Testis (tissue), 3 donors: ENCODE measurements around the gene MAPKBP1. TPM values are rescaled to one million over a fixed set of nuclear protein-coding genes. Genes with fewer than 3 reads are reported as not detected.

Source experiments
- DNase-seq: peaks from one replicate; pipeline ENCODE4 v3.0.0-alpha.2; 2019
- H3K27ac ChIP-seq, 2 donors: fragments of 200-600 bp; sonication (generic); one replicate each; pipeline ENCODE4 v1.5.1; 2019
- H3K27me3 ChIP-seq: fragments of 200-600 bp; sonication (generic); one replicate; pipeline ENCODE4 v1.5.1; 2019
- H3K36me3 ChIP-seq: fragments of 200-600 bp; sonication (generic); one replicate; pipeline ENCODE4 v1.5.1; 2017; ENCODE audit warnings: low read depth; ENCODE audit errors: missing control alignments
- H3K4me1 ChIP-seq: fragments of 200-600 bp; sonication (generic); one replicate; pipeline ENCODE4 v1.5.1; 2019
- H3K4me3 ChIP-seq, 2 donors: fragments of 200-600 bp; sonication (generic); one replicate each; pipeline ENCODE4 v1.5.1; 2017 to 2019
- H3K9me3 ChIP-seq: fragments of 200-600 bp; sonication (generic); one replicate; pipeline ENCODE4 v1.5.1; 2017
- POLR2A ChIP-seq: fragments of 450-650 bp; IDR thresholded peaks from one replicate; pipeline ENCODE4 v1.6.1; 2017; ENCODE audit warnings: antibody characterized with exemption, mild to moderate bottlenecking, moderate library complexity
- WGBS, 2 donors: methylation state at CpG; one replicate each; pipeline ENCODE4 v1.1.5; 2018; 5-methylcytosine and 5-hydroxymethylcytosine counted together
- intact Hi-C: fragments of 100-400 bp; cut with DNase I; formaldehyde crosslinking; loops from one replicate; pipeline ENCODE4 v1.15.1; 2023; ENCODE audit warnings: low total_unique reads
- polyA plus RNA-seq: library from polyadenylated mRNA; stranded (reverse); fragments of 350-450 nt; fragmentation: Illumina TruSeq; extraction: RNeasy Lipid Tissue Mini Kit (QIAGEN cat#74804); gene quantifications from one replicate; pipeline ENCODE4 v1.2.3, GENCODE V29; 2014; ENCODE audit warnings: low read depth, low replicate concordance; ENCODE audit not compliant: insufficient read depth
- total RNA-seq, 2 donors: library from RNA; depleted of rRNA; stranded (reverse); fragments of >200 nt; gene quantifications; one replicate each; pipeline ENCODE4 v1.2.3, GENCODE V29; 2016
- TF ChIP-seq, protein P1 (sequence below), 3 experiments: fragments of 450-650 bp in 2 of 3; fragments of 200-600 bp in 1 of 3; sonication (generic) in 1 of 3; IDR thresholded peaks; one replicate each; pipeline ENCODE4 v1.5.1; 2016 to 2019; ENCODE audit warnings: antibody characterized with exemption in 3 of 3, mild to moderate bottlenecking in 2 of 3, moderate library complexity in 1 of 3

The MAPKBP1 gene
- total and polyA plus RNA-seq, 3 donors from 2014 or later: 76.2 to 159 (median 156) TPM

DNA sequence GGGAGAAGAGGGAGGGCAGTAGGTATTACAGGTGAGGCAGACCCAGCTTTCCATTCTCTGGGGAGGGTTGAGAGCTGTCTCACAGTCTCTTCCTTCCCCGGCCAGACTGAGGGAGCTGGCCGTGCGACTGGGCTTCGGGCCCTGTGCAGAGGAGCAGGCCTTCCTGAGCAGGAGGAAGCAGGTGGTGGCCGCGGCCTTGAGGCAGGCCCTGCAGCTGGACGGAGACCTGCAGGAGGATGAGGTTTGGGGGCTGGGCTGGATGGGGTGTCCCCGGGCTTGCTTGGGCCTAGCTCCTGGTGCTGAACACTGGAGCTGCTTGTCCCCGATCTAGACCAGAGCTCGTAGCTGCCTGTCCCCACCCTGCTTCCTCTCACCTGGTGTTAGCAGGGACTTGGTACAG is 69.3 kb downstream of the MAPKBP1 start:
- H3K27me3 ChIP-seq: no peaks in the 10 kb centered on the region
- DNase-seq: no peak
- H3K36me3 ChIP-seq: no peaks in the 10 kb centered on the region
- H3K4me1 ChIP-seq: no peaks in the 10 kb centered on the region
- H3K9me3 ChIP-seq: no peaks in the 10 kb centered on the region
- H3K27ac ChIP-seq: no peak overlapping the region
- no peak overlapping the region for H3K4me3 ChIP-seq
- 78 to 81% methylated on average over 9 of the region's 10 CpGs for WGBS, 2 donors
- intact Hi-C loops: no loop called here
- TF ChIP-seq POLR2A: no peak
- TF ChIP-seq, protein P1, sequence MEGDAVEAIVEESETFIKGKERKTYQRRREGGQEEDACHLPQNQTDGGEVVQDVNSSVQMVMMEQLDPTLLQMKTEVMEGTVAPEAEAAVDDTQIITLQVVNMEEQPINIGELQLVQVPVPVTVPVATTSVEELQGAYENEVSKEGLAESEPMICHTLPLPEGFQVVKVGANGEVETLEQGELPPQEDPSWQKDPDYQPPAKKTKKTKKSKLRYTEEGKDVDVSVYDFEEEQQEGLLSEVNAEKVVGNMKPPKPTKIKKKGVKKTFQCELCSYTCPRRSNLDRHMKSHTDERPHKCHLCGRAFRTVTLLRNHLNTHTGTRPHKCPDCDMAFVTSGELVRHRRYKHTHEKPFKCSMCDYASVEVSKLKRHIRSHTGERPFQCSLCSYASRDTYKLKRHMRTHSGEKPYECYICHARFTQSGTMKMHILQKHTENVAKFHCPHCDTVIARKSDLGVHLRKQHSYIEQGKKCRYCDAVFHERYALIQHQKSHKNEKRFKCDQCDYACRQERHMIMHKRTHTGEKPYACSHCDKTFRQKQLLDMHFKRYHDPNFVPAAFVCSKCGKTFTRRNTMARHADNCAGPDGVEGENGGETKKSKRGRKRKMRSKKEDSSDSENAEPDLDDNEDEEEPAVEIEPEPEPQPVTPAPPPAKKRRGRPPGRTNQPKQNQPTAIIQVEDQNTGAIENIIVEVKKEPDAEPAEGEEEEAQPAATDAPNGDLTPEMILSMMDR (IDR thresholded peaks at IDR 0.05): no peak

DNA sequence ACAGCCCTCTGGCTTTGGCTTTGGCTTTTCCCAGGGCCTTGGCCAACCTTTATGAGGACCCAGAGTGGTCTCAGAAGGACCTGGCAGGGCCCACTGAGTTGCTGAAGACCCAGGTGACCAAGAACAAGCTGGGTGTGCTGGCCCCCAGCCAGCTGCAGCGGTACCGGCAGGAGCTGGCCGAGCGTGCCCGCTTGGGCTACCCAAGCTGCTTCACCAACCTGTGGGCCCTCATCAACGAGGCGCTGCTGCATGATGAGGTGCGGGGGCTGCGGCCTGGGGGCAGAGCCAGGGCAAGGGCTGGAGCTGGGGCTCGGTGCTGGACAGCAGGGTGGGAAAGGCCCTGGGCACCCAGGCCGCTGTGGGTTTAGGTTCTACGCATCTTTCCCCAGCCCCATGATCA is 70.5 kb downstream of the MAPKBP1 start:
- H3K27ac ChIP-seq: no peak overlapping the region
- TF ChIP-seq, protein P1 (IDR thresholded peaks at IDR 0.05): no peak
- no peak for TF ChIP-seq POLR2A
- H3K4me3 ChIP-seq: no peak overlapping the region
- H3K36me3 ChIP-seq: no peaks in the 10 kb centered on the region
- H3K27me3 ChIP-seq: no peaks in the 10 kb centered on the region
- no peaks in the 10 kb centered on the region for H3K4me1 ChIP-seq
- no peak for DNase-seq
- H3K9me3 ChIP-seq: no peaks in the 10 kb centered on the region
- intact Hi-C loops: no loop called here
- 88 to 100% methylated on average over 1 to 12 of the region's 12 CpGs for WGBS, 2 donors

- Histone ChIP-seq H3K36me3 (no peaks in the 10 kb centered on the region), H3K4me3 (no peak overlapping the region), H3K27me3 (no peaks in the 10 kb centered on the region), H3K9me3 (no peaks in the 10 kb centered on the region), H3K27ac (no peak overlapping the region), H3K4me1 (no peaks in the 10 kb centered on the region)
- no peak for DNase-seq
- intact Hi-C loops: no loop called here
- TF ChIP-seq, protein P1 (IDR thresholded peaks at IDR 0.05): no peak
- TF ChIP-seq POLR2A: no peak
- 88 to 90% methylated on average over 13 to 14 of the region's 14 CpGs for WGBS, 2 donors
These were observed 72.9 kb downstream of the MAPKBP1 start for GRCh38 chr15:41847206-41847605.

- WGBS, 2 donors: 95 to 97% methylated on average over 6 to 9 of the region's 9 CpGs
- Histone ChIP-seq H3K36me3 (no peaks in the 10 kb centered on the region), H3K9me3 (no peaks in the 10 kb centered on the region), H3K27ac (no peak overlapping the region), H3K4me3 (no peak overlapping the region), H3K4me1 (no peaks in the 10 kb centered on the region), H3K27me3 (no peaks in the 10 kb centered on the region)
- intact Hi-C loops: no loop called here
- no peak for DNase-seq
- TF ChIP-seq POLR2A: no peak
- TF ChIP-seq, protein P1 (IDR thresholded peaks at IDR 0.05): no peak
These were observed 73.7 kb downstream of the MAPKBP1 start for GRCh38 chr15:41847981-41848380.

DNA sequence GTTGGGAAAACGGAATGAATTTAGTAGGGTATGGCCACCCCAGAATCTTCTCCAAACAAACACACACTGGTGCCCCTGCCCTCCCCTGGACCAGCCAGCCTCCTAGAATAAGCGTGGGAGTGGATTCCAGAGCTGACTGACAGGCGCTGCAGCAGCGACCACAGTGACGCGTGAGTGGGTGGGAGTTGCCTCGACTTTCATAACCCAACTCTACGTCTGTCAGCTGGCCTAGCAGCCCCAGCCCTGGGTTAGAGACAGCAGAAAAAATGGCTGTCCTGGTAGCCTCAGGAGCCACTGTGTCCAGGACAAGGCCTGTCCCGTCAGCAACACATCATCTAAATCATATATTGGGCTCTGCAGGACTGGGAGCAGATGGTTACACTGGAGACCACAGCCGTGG is 74.3 kb downstream of the MAPKBP1 start:
- Histone ChIP-seq H3K4me3 (no peak overlapping the region), H3K9me3 (no peaks in the 10 kb centered on the region), H3K27ac (no peak overlapping the region), H3K36me3 (no peaks in the 10 kb centered on the region), H3K4me1 (no peaks in the 10 kb centered on the region), H3K27me3 (no peaks in the 10 kb centered on the region)
- intact Hi-C loops: no loop called here
- DNase-seq: no peak
- 70 to 79% methylated on average over 10 of the region's 10 CpGs for WGBS, 2 donors
- no peak for TF ChIP-seq POLR2A
- TF ChIP-seq, protein P1 (IDR thresholded peaks at IDR 0.05): no peak
